GM12872 (cell line): Measurements from ENCODE around the gene MS4A4E.
A peak's percentile ranks its signal among the peaks of the same experiment; 100 is the strongest.

Experiments
- CTCF ChIP-seq: IDR thresholded peaks from 3 replicates; pipeline ENCODE4 v1.5.1; 2011; ENCODE audit warnings: low read depth, mild to moderate bottlenecking, low read length, moderate library complexity; ENCODE audit not compliant: insufficient read depth

MS4A4E gene

DNA sequence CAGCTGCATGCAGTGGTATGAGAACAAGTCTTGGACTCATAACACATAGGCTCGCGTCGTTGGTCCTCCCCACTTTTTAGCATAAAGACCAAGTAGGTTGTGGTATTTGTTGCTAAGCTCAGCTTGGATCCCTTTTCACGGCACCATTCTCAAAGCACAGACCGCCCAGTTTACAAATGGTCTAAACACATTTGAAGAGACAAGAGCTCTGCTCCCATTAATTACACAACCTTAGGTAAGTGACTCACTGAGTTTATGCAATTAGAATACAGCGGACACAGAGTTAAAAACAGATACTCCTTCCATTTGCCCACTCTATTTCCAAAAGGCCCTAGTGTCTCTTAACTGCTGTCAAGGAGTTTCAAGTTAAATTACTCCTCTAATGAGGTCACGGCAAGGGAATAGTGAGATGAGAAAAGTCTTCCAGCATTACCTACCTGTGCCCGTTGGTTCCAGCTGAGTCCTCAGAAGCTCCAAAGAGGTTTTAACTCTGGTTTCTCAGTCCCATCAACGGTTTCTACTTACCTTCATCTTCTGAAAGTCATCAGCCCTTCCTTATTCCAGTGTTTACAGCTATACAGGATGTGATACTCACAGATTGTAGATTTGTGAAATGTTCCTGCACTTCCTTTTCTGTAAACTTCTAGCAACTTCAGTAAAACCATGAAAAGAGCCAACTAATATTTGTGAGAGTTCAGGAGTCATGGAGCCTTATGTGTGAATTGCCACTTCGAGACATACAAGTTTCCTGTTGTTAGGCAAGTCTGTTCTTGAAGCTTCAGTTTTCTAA, 60.2 kb downstream of the MS4A4E start, which contains the start of gene MS4A6A:
Gene MS4A6A, minus strand, starts transcription at position 543 of the 790 bp plus-strand sequence. CDS start 1,356 bp downstream, outside the sequence.
- TF ChIP-seq CTCF: no peak

GRCh38 chr11:60175860-60176275, 67.1 kb downstream of the MS4A4E start:
- TF ChIP-seq CTCF: no peak

- TF ChIP-seq CTCF: no peak
Measured at GRCh38 chr11:60172011-60172410, 70.9 kb downstream of the MS4A4E start.

- TF ChIP-seq CTCF: no peak
Measured at GRCh38 chr11:60170566-60170965, 72.4 kb downstream of the MS4A4E start.

- peak; percentile 33; the same call in 1 of the 3 replicates for TF ChIP-seq CTCF
Measured at GRCh38 chr11:60169264-60169915, 73.5 kb downstream of the MS4A4E start.

DNA sequence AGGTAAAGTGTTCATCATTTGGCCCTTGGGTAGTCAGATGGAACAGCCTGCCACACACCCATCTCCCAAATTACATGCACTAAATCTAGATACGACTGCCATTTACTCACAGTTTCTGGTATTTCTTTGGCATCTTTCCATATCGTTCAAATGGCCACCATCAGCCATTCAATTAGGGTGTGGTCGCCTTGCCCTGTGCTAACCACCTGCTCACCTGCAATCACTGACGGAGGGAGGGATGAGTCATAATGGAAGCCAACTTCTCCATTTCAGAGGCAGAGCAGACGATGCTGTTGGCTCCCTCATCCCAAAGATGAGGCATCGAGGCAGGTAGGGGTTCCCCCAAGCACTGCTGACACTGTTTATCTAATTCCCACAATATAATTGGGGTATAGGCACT, 74.6 kb downstream of the MS4A4E start:
- no peak for TF ChIP-seq CTCF

DNA sequence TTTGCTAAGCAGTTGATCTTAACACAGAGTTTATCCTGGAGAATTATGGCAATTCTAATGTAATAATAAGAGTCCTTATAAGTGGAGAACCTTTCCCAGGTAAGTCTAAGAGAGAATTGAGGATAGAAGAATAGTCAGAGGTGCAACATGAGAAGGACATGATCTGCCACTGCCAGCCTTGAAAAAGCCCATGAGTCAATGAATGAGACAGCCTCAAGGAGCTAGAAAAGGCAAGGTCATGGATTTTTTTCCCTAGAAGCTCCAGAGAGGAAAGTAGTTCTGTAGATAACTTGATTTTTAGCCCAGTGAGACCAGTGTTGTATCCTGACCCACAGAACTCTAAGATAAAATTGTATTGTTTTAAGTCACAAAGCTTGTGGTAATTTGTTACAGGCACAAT, 77.0 kb downstream of the MS4A4E start:
- TF ChIP-seq CTCF: no peak
